CD4-positive, alpha-beta memory T cell (primary cell): ENCODE results near the gene SEPTIN2. TPM values are rescaled to one million over a fixed set of nuclear protein-coding genes. Genes with fewer than 3 reads are reported as not detected.
"Not testable (repeated sequence)": the region's sequence is repeated elsewhere in the genome, so short reads cannot be mapped to it uniquely, and the experiment has no call there.

Source experiments
- CTCF ChIA-PET: fragments of 350-600 bp; sonication (Branson Sonifier 250); formaldehyde crosslinking; loops from one replicate; lab custom pipeline; 2021; ENCODE audit warnings: inconsistent platforms; ENCODE audit not compliant: partially characterized antibody; lab: Charles Lee
- POLR2A ChIA-PET: fragments of 350-600 bp; sonication (Branson Sonifier 250); formaldehyde crosslinking; loops from one replicate; lab custom pipeline; 2021; ENCODE audit not compliant: partially characterized antibody; lab: Charles Lee
- DNase-seq, 5 donors: peaks; one replicate each; pipeline versions ENCODE4 v3.0.0 to v3.0.0-alpha.2; 2020 to 2022; ENCODE audit warnings: mixed read lengths in 1 of 5
- H3K27ac ChIP-seq: one replicate; pipeline ENCODE4 v1.7.0; 2013; ENCODE audit warnings: low read depth, low read length
- H3K27me3 ChIP-seq: 2 replicates; pipeline ENCODE4 v1.7.0; 2013; ENCODE audit warnings: mild to moderate bottlenecking, low read length, moderate library complexity; ENCODE audit not compliant: insufficient read depth
- H3K36me3 ChIP-seq: 2 replicates; pipeline ENCODE4 v1.7.0; 2013; ENCODE audit warnings: mild to moderate bottlenecking, low read length, moderate library complexity; ENCODE audit not compliant: insufficient read depth
- H3K4me1 ChIP-seq: 2 replicates; pipeline ENCODE4 v1.7.0; 2013; ENCODE audit warnings: mild to moderate bottlenecking, low read length, moderate library complexity; ENCODE audit not compliant: insufficient read depth
- H3K4me3 ChIP-seq, 2 donors: one replicate each; pipeline ENCODE4 v1.7.0; 2013; ENCODE audit warnings: low read length in 2 of 2, mild to moderate bottlenecking in 1 of 2
- H3K9me3 ChIP-seq, 2 donors: one replicate each; pipeline ENCODE4 v1.7.0; 2013; ENCODE audit warnings: low read length in 2 of 2, control low read depth in 1 of 2; ENCODE audit not compliant: control insufficient read depth in 1 of 2
- H3K27ac Mint-ChIP-seq, 7 donors: one replicate each; pipeline ENCODE4 v1.8.0; 2020 to 2021; ENCODE audit warnings: mixed read lengths in 7 of 7, mild to moderate bottlenecking in 6 of 7, inconsistent platforms in 3 of 7, moderate library complexity in 3 of 7
- H3K27me3 Mint-ChIP-seq, 2 donors: one replicate each; pipeline ENCODE4 v1.8.0; 2020 to 2021; ENCODE audit warnings: mixed read lengths in 2 of 2
- H3K36me3 Mint-ChIP-seq, 2 donors: one replicate each; pipeline ENCODE4 v1.8.0; 2020 to 2021; ENCODE audit warnings: mixed read lengths in 2 of 2, inconsistent platforms in 1 of 2, mild to moderate bottlenecking in 1 of 2
- H3K4me1 Mint-ChIP-seq, 4 donors: one replicate each; pipeline ENCODE4 v1.8.0; 2020 to 2021; ENCODE audit warnings: mixed read lengths in 4 of 4, mild to moderate bottlenecking in 1 of 4
- H3K4me3 Mint-ChIP-seq, 8 donors: one replicate each; pipeline ENCODE4 v1.8.0; 2020 to 2021; ENCODE audit warnings: mixed read lengths in 8 of 8, mild to moderate bottlenecking in 7 of 8, moderate library complexity in 6 of 8, inconsistent platforms in 3 of 8
- H3K9me3 Mint-ChIP-seq, 8 donors: one replicate each; pipeline ENCODE4 v1.8.0; 2020 to 2021; ENCODE audit warnings: mixed read lengths in 8 of 8, mild to moderate bottlenecking in 5 of 8, inconsistent platforms in 3 of 8, moderate library complexity in 1 of 8
- intact Hi-C: fragments of 100-400 bp; cut with micrococcal nuclease; formaldehyde crosslinking; loops from one replicate; pipeline ENCODE4 v1.15.1; 2023
- polyA plus RNA-seq, 2 donors: library from polyadenylated mRNA; unstranded; fragments of 300-500 nt; fragmentation: Illumina TruSeq; gene quantifications; one replicate each; pipeline ENCODE4 v1.2.3, GENCODE V29; 2021
- total RNA-seq, 2 experiments: library from RNA; stranded (reverse); gene quantifications; one replicate each; pipeline ENCODE4 v1.2.3, GENCODE V29; 2021

The SEPTIN2 gene
- total and polyA plus RNA-seq, 4 experiments from 2014 or later = 187 to 362 (median 290) TPM

GRCh38 chr2:241275910-241276309 lies 39.8 kb upstream of the SEPTIN2 start:
- H3K27ac Mint-ChIP-seq = no peak overlapping the region
- no peak for DNase-seq
- peaks cover 10 to 14% of the 10 kb centered on the region in 2 donors for H3K36me3 Mint-ChIP-seq
- H3K4me1 Mint-ChIP-seq = peaks cover 19 to 39% (median 26%) of the 10 kb centered on the region in 4 donors
- Histone ChIP-seq H3K36me3 (no peaks in the 10 kb centered on the region), H3K4me3 (no peak overlapping the region), H3K4me1 (peaks cover 15% of the 10 kb centered on the region), H3K27ac (no peak overlapping the region), H3K9me3 (no peaks in the 10 kb centered on the region), H3K27me3 (no peaks in the 10 kb centered on the region)
- no peak overlapping the region for H3K4me3 Mint-ChIP-seq
- no peaks in the 10 kb centered on the region for H3K27me3 Mint-ChIP-seq
- peaks cover 0 to 9% (median 4%) of the 10 kb centered on the region in 8 donors for H3K9me3 Mint-ChIP-seq
- CTCF ChIA-PET = interaction anchor here (1.2 kb wide), 1 partner anchor 425 kb away, joined by 3 read pairs; no protein-coding TSS in a partner anchor
- intact Hi-C loops = no loop called here
- POLR2A ChIA-PET = interaction anchor here (0.9 to 1.2 kb wide), 2 partner anchors 15 to 39 kb away, joined by 3 read pairs; partner anchors contain the start of gene HDLBP

GRCh38 chr2:241278306-241278705 lies 37.4 kb upstream of the SEPTIN2 start:
- CTCF ChIA-PET, H3K9me3 ChIP-seq, POLR2A ChIA-PET, H3K27me3 ChIP-seq, intact Hi-C loops, DNase-seq, H3K4me3 Mint-ChIP-seq, H3K27me3 Mint-ChIP-seq, H3K36me3 ChIP-seq, H3K4me3 ChIP-seq, H3K27ac ChIP-seq, H3K27ac Mint-ChIP-seq, H3K9me3 Mint-ChIP-seq: not testable (repeated sequence)
- peaks cover 10% of the 10 kb centered on the region for H3K4me1 ChIP-seq
- Mint-ChIP-seq H3K36me3 (peaks cover 1 to 14% of the 10 kb centered on the region in 2 donors), H3K4me1 (peaks cover 20 to 34% (median 23%) of the 10 kb centered on the region in 4 donors)

GRCh38 chr2:241279413-241279812 lies 36.3 kb upstream of the SEPTIN2 start:
- H3K4me1 ChIP-seq = peaks cover 9% of the 10 kb centered on the region
- no peaks in the 10 kb centered on the region for H3K9me3 ChIP-seq
- H3K36me3 Mint-ChIP-seq = peaks cover 4 to 17% of the 10 kb centered on the region in 2 donors
- H3K4me3 ChIP-seq = no peak overlapping the region
- peaks cover 17 to 32% (median 22%) of the 10 kb centered on the region in 4 donors for H3K4me1 Mint-ChIP-seq
- no peak for DNase-seq
- no peak overlapping the region for H3K27ac ChIP-seq
- no peaks in the 10 kb centered on the region for H3K27me3 Mint-ChIP-seq
- H3K36me3 ChIP-seq = no peaks in the 10 kb centered on the region
- peak overlapping the region in 3 of 7 donors; percentile 1 to 37 (median 8) for H3K27ac Mint-ChIP-seq
- intact Hi-C loops = no loop called here
- CTCF ChIA-PET = interaction anchor here (1.2 kb wide), 1 partner anchor 13 kb away, joined by 3 read pairs; no protein-coding TSS in a partner anchor
- H3K27me3 ChIP-seq = no peaks in the 10 kb centered on the region
- POLR2A ChIA-PET = no interaction called here
- H3K9me3 Mint-ChIP-seq = peaks cover 0 to 9% (median 4%) of the 10 kb centered on the region in 8 donors
- H3K4me3 Mint-ChIP-seq = no peak overlapping the region

GRCh38 chr2:241279828-241280227 lies 35.9 kb upstream of the SEPTIN2 start:
- ChIA-PET CTCF (interaction anchor here (1.2 kb wide), 1 partner anchor 12 kb away, joined by 3 read pairs; no protein-coding TSS in a partner anchor), POLR2A (interaction anchor here (1.0 kb wide), 1 partner anchor 35 kb away, joined by 4 read pairs; the partner anchor contains the start of gene HDLBP)
- H3K36me3 ChIP-seq = no peaks in the 10 kb centered on the region
- H3K27ac ChIP-seq = no peak overlapping the region
- H3K27me3 Mint-ChIP-seq = no peaks in the 10 kb centered on the region
- DNase-seq = no peak
- peaks cover 4 to 18% of the 10 kb centered on the region in 2 donors for H3K36me3 Mint-ChIP-seq
- H3K4me3 ChIP-seq = no peak overlapping the region
- no peaks in the 10 kb centered on the region for H3K9me3 ChIP-seq
- H3K4me1 Mint-ChIP-seq = peaks cover 18 to 31% (median 20%) of the 10 kb centered on the region in 4 donors
- no peak overlapping the region for H3K4me3 Mint-ChIP-seq
- peak overlapping the region in 2 of 7 donors; percentile 1 to 25 for H3K27ac Mint-ChIP-seq
- H3K9me3 Mint-ChIP-seq = peaks cover 0 to 9% (median 4%) of the 10 kb centered on the region in 8 donors
- intact Hi-C loops = no loop called here
- H3K4me1 ChIP-seq = peaks cover 9% of the 10 kb centered on the region
- H3K27me3 ChIP-seq = no peaks in the 10 kb centered on the region

DNA sequence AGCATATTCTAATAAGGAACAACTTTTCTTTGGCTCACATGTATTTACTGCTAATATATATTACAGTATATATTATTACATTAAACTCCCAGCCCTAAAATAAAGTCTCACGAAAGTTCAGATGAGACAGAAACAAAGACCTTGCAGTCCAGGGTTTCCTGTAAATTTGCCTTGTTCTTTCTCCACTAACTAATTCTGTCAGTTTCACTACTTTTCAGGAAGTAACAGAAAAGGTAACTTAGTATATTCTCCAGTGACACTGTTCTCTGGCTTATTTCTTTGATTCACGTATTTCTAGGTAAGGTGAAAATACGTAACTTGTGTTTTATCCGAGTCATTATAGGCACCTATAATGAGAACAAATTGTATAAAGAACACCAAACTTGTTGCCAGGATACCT lies 35.4 kb upstream of the SEPTIN2 start:
- ChIA-PET POLR2A (interaction anchor here (1.0 kb wide), 1 partner anchor 34 kb away, joined by 4 read pairs; the partner anchor contains the start of gene HDLBP), CTCF (interaction anchor here (1.2 kb wide), 1 partner anchor 12 kb away, joined by 3 read pairs; no protein-coding TSS in a partner anchor)
- Mint-ChIP-seq H3K36me3 (peaks cover 6 to 14% of the 10 kb centered on the region in 2 donors), H3K27ac (no peak overlapping the region), H3K27me3 (no peaks in the 10 kb centered on the region), H3K9me3 (peaks cover 0 to 6% (median 2%) of the 10 kb centered on the region in 8 donors), H3K4me1 (peaks cover 17 to 34% (median 21%) of the 10 kb centered on the region in 4 donors), H3K4me3 (no peak overlapping the region)
- no peaks in the 10 kb centered on the region for H3K9me3 ChIP-seq
- H3K4me1 ChIP-seq = peaks cover 9% of the 10 kb centered on the region
- H3K4me3 ChIP-seq = no peak overlapping the region
- no peak overlapping the region for H3K27ac ChIP-seq
- no peak for DNase-seq
- intact Hi-C loops = no loop called here
- H3K36me3 ChIP-seq = no peaks in the 10 kb centered on the region
- no peaks in the 10 kb centered on the region for H3K27me3 ChIP-seq

GRCh38 chr2:241282555-241282954 lies 33.2 kb upstream of the SEPTIN2 start:
- Mint-ChIP-seq H3K9me3 (no peaks in the 10 kb centered on the region), H3K4me1 (peaks cover 20 to 32% (median 26%) of the 10 kb centered on the region in 4 donors), H3K27ac (peak overlapping the region in 5 of 7 donors; percentile 10 to 74 (median 38)), H3K4me3 (no peak overlapping the region), H3K27me3 (no peaks in the 10 kb centered on the region), H3K36me3 (peaks cover 4 to 8% of the 10 kb centered on the region in 2 donors)
- Histone ChIP-seq H3K27me3 (no peaks in the 10 kb centered on the region), H3K36me3 (no peaks in the 10 kb centered on the region), H3K9me3 (no peaks in the 10 kb centered on the region), H3K4me1 (peaks cover 9% of the 10 kb centered on the region), H3K4me3 (no peak overlapping the region), H3K27ac (no peak overlapping the region)
- no peak for DNase-seq
- CTCF ChIA-PET = interaction anchor here (1.6 kb wide), 1 partner anchor 32 kb away, joined by 4 read pairs; no protein-coding TSS in a partner anchor
- intact Hi-C loops = no loop called here
- POLR2A ChIA-PET = interaction anchor here (1.4 kb wide), 1 partner anchor 16 kb away, joined by 4 read pairs; no protein-coding TSS in a partner anchor

- peaks cover 33 to 54% (median 45%) of the 10 kb centered on the region in 4 donors for H3K4me1 Mint-ChIP-seq
- no peak for DNase-seq
- ChIA-PET POLR2A (no interaction called here), CTCF (no interaction called here)
- H3K36me3 Mint-ChIP-seq = peaks cover 4 to 13% of the 10 kb centered on the region in 2 donors
- Histone ChIP-seq H3K4me3 (no peak overlapping the region), H3K36me3 (no peaks in the 10 kb centered on the region), H3K9me3 (no peaks in the 10 kb centered on the region), H3K27me3 (no peaks in the 10 kb centered on the region), H3K4me1 (peaks cover 9% of the 10 kb centered on the region), H3K27ac (no peak overlapping the region)
- intact Hi-C loops = no loop called here
- no peaks in the 10 kb centered on the region for H3K9me3 Mint-ChIP-seq
- no peak overlapping the region for H3K4me3 Mint-ChIP-seq
- no peaks in the 10 kb centered on the region for H3K27me3 Mint-ChIP-seq
- H3K27ac Mint-ChIP-seq = peak overlapping the region in 3 of 7 donors; percentile 23 to 72 (median 43)
These were observed 30.1 kb upstream of the SEPTIN2 start for GRCh38 chr2:241285596-241285995.
